A673 (cell line): ENCODE data around the gene SRSF5. TPM values are rescaled to one million over a fixed set of nuclear protein-coding genes. Genes with fewer than 3 reads are reported as not detected.

ENCODE experiments used
- BruUV-seq: library from RNA; stranded (reverse); fragments of 400-500 nt; replicated peaks from 2 replicates; lab custom pipeline; 2021; lab: Mats Ljungman, UMichigan
- CTCF ChIA-PET: fragments of 300-600 bp; sonication (Branson Sonifier 250); formaldehyde crosslinking; loops from one replicate; lab custom pipeline; 2022; ENCODE audit warnings: antibody characterized with exemption; lab: Charles Lee
- POLR2A ChIA-PET: fragments of 300-600 bp; sonication (Branson Sonifier 250); formaldehyde crosslinking; loops from one replicate; lab custom pipeline; 2022; ENCODE audit warnings: antibody characterized with exemption; ENCODE audit not compliant: low non-redundant PET; lab: Charles Lee
- DNase-seq: peaks from one replicate; pipeline ENCODE4 v3.0.0-alpha.2; 2015; ENCODE audit warnings: low spot score
- H3K27ac ChIP-seq: fragments of 200-600 bp; sonication (generic); 2 replicates; pipeline ENCODE4 v1.5.1; 2016; ENCODE audit warnings: mixed run types, low read depth, mild to moderate bottlenecking, mixed read lengths, antibody characterized with exemption, low read length; ENCODE audit not compliant: poor library complexity, severe bottlenecking
- H3K27me3 ChIP-seq: fragments of 200-600 bp; sonication (generic); replicated peaks from 2 replicates; pipeline ENCODE4 v1.6.1; 2017; ENCODE audit warnings: mixed run types, low read depth, mild to moderate bottlenecking, mixed read lengths, antibody characterized with exemption, low read length; ENCODE audit not compliant: insufficient read depth, poor library complexity
- H3K36me3 ChIP-seq: fragments of 200-600 bp; sonication (generic); 2 replicates; pipeline ENCODE4 v1.6.1; 2016; ENCODE audit warnings: mixed run types, mild to moderate bottlenecking, mixed read lengths, antibody characterized with exemption, low read length; ENCODE audit not compliant: insufficient read depth, poor library complexity, severe bottlenecking
- H3K4me1 ChIP-seq: fragments of 200-600 bp; sonication (generic); 2 replicates; pipeline ENCODE4 v1.6.1; 2017; ENCODE audit warnings: mixed run types, mild to moderate bottlenecking, mixed read lengths, antibody characterized with exemption, low read length; ENCODE audit not compliant: insufficient read depth, poor library complexity, severe bottlenecking
- H3K4me3 ChIP-seq: fragments of 200-600 bp; sonication (generic); 2 replicates; pipeline ENCODE4 v1.5.1; 2016; ENCODE audit warnings: low read depth, mixed run types, mild to moderate bottlenecking, mixed read lengths, low read length; ENCODE audit not compliant: poor library complexity, severe bottlenecking
- H3K9me3 ChIP-seq: fragments of 200-600 bp; sonication (generic); 2 replicates; pipeline ENCODE4 v1.6.1; 2016; ENCODE audit warnings: mixed run types, low read depth, mild to moderate bottlenecking, mixed read lengths, antibody characterized with exemption, low read length; ENCODE audit not compliant: poor library complexity, severe bottlenecking
- EZH2 ChIP-seq: fragments of 200-600 bp; sonication (generic); IDR thresholded peaks from 2 replicates; pipeline ENCODE4 v1.6.1; 2017; ENCODE audit warnings: borderline replicate concordance, low read depth, mild to moderate bottlenecking, mixed read lengths, antibody characterized with exemption, low read length; ENCODE audit not compliant: poor library complexity, severe bottlenecking
- intact Hi-C: fragments of 100-400 bp; cut with micrococcal nuclease; formaldehyde crosslinking; loops from one replicate; pipeline ENCODE4 v1.10.0; 2022; ENCODE audit not compliant: unreplicated experiment
- total RNA-seq: library from RNA; stranded (reverse); gene quantifications from 2 replicates; pipeline ENCODE4 v1.2.3, GENCODE V29; 2021
- TF ChIP-seq, protein P1 (sequence below): fragments of 300-800, 200-600 bp; sonication (generic); conservative IDR thresholded peaks from 2 replicates; pipeline ENCODE4 v1.5.1; 2017; ENCODE audit warnings: low read depth, mild to moderate bottlenecking, antibody characterized with exemption, low read length, moderate library complexity, mixed read lengths

Gene SRSF5
- total RNA-seq, 1 experiment from 2014 or later, result 324 TPM

DNA sequence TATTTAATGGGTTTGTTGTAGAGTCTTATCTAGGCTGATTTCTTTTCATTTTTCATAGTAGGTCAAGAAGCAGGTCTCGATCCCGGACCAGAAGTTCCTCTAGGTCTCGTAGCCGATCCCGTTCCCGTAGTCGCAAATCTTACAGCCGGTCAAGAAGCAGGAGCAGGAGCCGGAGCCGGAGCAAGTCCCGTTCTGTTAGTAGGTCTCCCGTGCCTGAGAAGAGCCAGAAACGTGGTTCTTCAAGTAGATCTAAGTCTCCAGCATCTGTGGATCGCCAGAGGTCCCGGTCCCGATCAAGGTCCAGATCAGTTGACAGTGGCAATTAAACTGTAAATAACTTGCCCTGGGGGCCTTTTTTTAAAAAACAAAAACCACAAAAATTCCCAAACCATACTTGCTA, 4.2 kb downstream of the SRSF5 start:
- CTCF ChIA-PET, result no interaction called here
- POLR2A ChIA-PET, result no interaction called here
- Histone ChIP-seq H3K27ac (no peak overlapping the region), H3K4me1 (peaks cover 19% of the 10 kb centered on the region), H3K4me3 (no peak overlapping the region), H3K9me3 (no peaks in the 10 kb centered on the region), H3K36me3 (peaks cover 83% of the 10 kb centered on the region), H3K27me3 (no peaks in the 10 kb centered on the region)
- TF ChIP-seq, protein P1, sequence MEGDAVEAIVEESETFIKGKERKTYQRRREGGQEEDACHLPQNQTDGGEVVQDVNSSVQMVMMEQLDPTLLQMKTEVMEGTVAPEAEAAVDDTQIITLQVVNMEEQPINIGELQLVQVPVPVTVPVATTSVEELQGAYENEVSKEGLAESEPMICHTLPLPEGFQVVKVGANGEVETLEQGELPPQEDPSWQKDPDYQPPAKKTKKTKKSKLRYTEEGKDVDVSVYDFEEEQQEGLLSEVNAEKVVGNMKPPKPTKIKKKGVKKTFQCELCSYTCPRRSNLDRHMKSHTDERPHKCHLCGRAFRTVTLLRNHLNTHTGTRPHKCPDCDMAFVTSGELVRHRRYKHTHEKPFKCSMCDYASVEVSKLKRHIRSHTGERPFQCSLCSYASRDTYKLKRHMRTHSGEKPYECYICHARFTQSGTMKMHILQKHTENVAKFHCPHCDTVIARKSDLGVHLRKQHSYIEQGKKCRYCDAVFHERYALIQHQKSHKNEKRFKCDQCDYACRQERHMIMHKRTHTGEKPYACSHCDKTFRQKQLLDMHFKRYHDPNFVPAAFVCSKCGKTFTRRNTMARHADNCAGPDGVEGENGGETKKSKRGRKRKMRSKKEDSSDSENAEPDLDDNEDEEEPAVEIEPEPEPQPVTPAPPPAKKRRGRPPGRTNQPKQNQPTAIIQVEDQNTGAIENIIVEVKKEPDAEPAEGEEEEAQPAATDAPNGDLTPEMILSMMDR, result no peak
- no peak for TF ChIP-seq EZH2
- no peak for DNase-seq
- no TSS peak for BruUV-seq
- intact Hi-C loops, result no loop called here

- no peak overlapping the region for H3K4me3 ChIP-seq
- H3K9me3 ChIP-seq, result no peaks in the 10 kb centered on the region
- BruUV-seq, result no TSS peak
- no peak for DNase-seq
- H3K36me3 ChIP-seq, result peaks cover 89% of the 10 kb centered on the region
- H3K4me1 ChIP-seq, result peaks cover 19% of the 10 kb centered on the region
- CTCF ChIA-PET, result no interaction called here
- TF ChIP-seq EZH2, result no peak
- TF ChIP-seq, protein P1, result no peak
- no peaks in the 10 kb centered on the region for H3K27me3 ChIP-seq
- POLR2A ChIA-PET, result no interaction called here
- intact Hi-C loops, result no loop called here
- H3K27ac ChIP-seq, result no peak overlapping the region
Measured at GRCh38 chr14:69772082-69773017, 5.4 kb downstream of the SRSF5 start.

DNA sequence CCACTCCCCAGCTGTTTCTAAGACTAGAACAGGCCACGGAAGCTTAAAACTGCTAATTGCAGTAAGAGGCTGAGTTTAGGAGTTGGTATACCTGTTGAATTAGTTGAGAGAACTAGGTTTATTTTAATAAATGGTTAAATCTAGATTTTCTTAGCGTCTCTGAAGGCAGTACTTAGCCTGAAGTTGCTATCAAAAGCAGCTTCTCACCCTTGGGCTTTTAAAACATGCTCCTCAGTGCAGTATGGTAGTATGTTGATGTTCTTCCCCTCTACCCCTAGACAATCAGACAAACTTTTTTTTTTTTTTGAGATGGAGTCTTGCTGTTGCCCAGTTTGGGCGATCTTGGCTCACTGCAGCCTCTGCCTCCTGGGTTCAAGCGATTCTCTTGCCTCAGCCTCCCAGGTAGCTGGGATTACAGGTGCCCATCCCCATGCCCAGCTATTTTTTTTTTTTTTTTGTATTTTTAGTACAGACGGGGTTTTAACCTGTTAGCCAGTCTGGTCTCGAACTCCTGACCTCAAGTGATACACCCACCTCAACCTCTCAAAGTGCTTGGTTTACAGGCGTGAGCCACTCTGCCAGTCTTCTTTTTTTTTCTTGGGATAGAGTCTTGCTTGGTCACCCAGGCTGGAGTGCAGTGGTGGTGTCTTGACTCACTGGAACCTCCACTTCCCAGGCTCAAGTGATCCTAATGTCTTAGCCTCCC, 6.8 kb downstream of the SRSF5 start:
- ChIA-PET POLR2A (no interaction called here), CTCF (no interaction called here)
- DNase-seq, result no peak
- H3K9me3 ChIP-seq, result no peaks in the 10 kb centered on the region
- no peak for TF ChIP-seq EZH2
- TF ChIP-seq, protein P1, result no peak
- intact Hi-C loops, result no loop called here
- H3K36me3 ChIP-seq, result peaks cover 92% of the 10 kb centered on the region
- no peaks in the 10 kb centered on the region for H3K27me3 ChIP-seq
- peaks cover 14% of the 10 kb centered on the region for H3K4me1 ChIP-seq
- no peak overlapping the region for H3K4me3 ChIP-seq
- H3K27ac ChIP-seq, result no peak overlapping the region
- no TSS peak for BruUV-seq
